Measurements from ENCODE around the gene PCDHB6. TPM values are rescaled to one million over a fixed set of nuclear protein-coding genes. Genes with fewer than 3 reads are reported as not detected.
"Not testable (repeated sequence)": the region's sequence is repeated elsewhere in the genome, so short reads cannot be mapped to it uniquely, and the experiment has no call there.

The PCDHB6 gene
- total RNA-seq, 1 donor: not detected

- Histone ChIP-seq H3K4me3 (ENCODE audit: low read length) (no peak overlapping the region), H3K4me1 (ENCODE audit: insufficient read depth, low read length) (no peaks in the 10 kb centered on the region), H3K9me3 (ENCODE audit: low read depth, low read length) (no peaks in the 10 kb centered on the region), H3K27me3 (ENCODE audit: insufficient read depth, low read length) (peaks cover 12% of the 10 kb centered on the region)
These were observed 551 bp downstream of the PCDHB6 start for GRCh38 chr5:141150224-141150992.

- Histone ChIP-seq H3K4me3 (ENCODE audit: low read length) (no peak overlapping the region), H3K9me3 (ENCODE audit: low read depth, low read length) (no peaks in the 10 kb centered on the region), H3K27me3 (ENCODE audit: insufficient read depth, low read length) (peaks cover 12% of the 10 kb centered on the region), H3K4me1 (ENCODE audit: insufficient read depth, low read length) (no peaks in the 10 kb centered on the region)
These were observed 1.1 kb downstream of the PCDHB6 start for GRCh38 chr5:141150993-141151325.

- H3K9me3 ChIP-seq (ENCODE audit: low read depth, low read length); H3K4me3 ChIP-seq (ENCODE audit: low read length); H3K4me1 ChIP-seq (ENCODE audit: insufficient read depth, low read length): not testable (repeated sequence)
- H3K27me3 ChIP-seq (ENCODE audit: insufficient read depth, low read length): peaks cover 17% of the 10 kb centered on the region
These were observed 1.8 kb downstream of the PCDHB6 start for GRCh38 chr5:141151632-141152031.

GRCh38 chr5:141152096-141152495 is 2.2 kb downstream of the PCDHB6 start:
- not testable (repeated sequence) for H3K9me3 ChIP-seq (ENCODE audit: low read depth, low read length); H3K4me3 ChIP-seq (ENCODE audit: low read length); H3K4me1 ChIP-seq (ENCODE audit: insufficient read depth, low read length)
- peaks cover 20% of the 10 kb centered on the region for H3K27me3 ChIP-seq (ENCODE audit: insufficient read depth, low read length)

- no peaks in the 10 kb centered on the region for H3K9me3 ChIP-seq (ENCODE audit: low read depth, low read length)
- no peak overlapping the region for H3K4me3 ChIP-seq (ENCODE audit: low read length)
- no peaks in the 10 kb centered on the region for H3K4me1 ChIP-seq (ENCODE audit: insufficient read depth, low read length)
- peaks cover 19% of the 10 kb centered on the region for H3K27me3 ChIP-seq (ENCODE audit: insufficient read depth, low read length)
These were observed 5.9 kb downstream of the PCDHB6 start for GRCh38 chr5:141155540-141156374.

GRCh38 chr5:141157356-141157755 is 7.5 kb downstream of the PCDHB6 start:
- not testable (repeated sequence) for H3K4me1 ChIP-seq (ENCODE audit: insufficient read depth, low read length); H3K9me3 ChIP-seq (ENCODE audit: low read depth, low read length); H3K4me3 ChIP-seq (ENCODE audit: low read length)
- peaks cover 18% of the 10 kb centered on the region for H3K27me3 ChIP-seq (ENCODE audit: insufficient read depth, low read length)

GRCh38 chr5:141157901-141158300 is 8.0 kb downstream of the PCDHB6 start:
- not testable (repeated sequence) for H3K9me3 ChIP-seq (ENCODE audit: low read depth, low read length); H3K4me1 ChIP-seq (ENCODE audit: insufficient read depth, low read length); H3K4me3 ChIP-seq (ENCODE audit: low read length)
- H3K27me3 ChIP-seq (ENCODE audit: insufficient read depth, low read length): peaks cover 16% of the 10 kb centered on the region

- Histone ChIP-seq H3K4me3 (ENCODE audit: low read length) (no peak within 1 kb of the TSS), H3K9me3 (ENCODE audit: low read depth, low read length) (no peaks in the 10 kb centered on the region), H3K4me1 (ENCODE audit: insufficient read depth, low read length) (no peaks in the 10 kb centered on the region), H3K27me3 (ENCODE audit: insufficient read depth, low read length) (peaks cover 31% of the 10 kb centered on the region)
These were observed 22.7 kb downstream of the PCDHB6 start, which contains the start of gene PCDHB7 for GRCh38 chr5:141172381-141173204. TSS of gene PCDHB7 (plus strand) at chr5:141172644. CDS start at chr5:141172836, 192 bp downstream.

GRCh38 chr5:141174291-141175104 is 24.6 kb downstream of the PCDHB6 start:
- H3K4me3 ChIP-seq (ENCODE audit: low read length); H3K9me3 ChIP-seq (ENCODE audit: low read depth, low read length); H3K4me1 ChIP-seq (ENCODE audit: insufficient read depth, low read length): not testable (repeated sequence)
- peaks cover 38% of the 10 kb centered on the region for H3K27me3 ChIP-seq (ENCODE audit: insufficient read depth, low read length)

GRCh38 chr5:141175933-141176332 is 26.1 kb downstream of the PCDHB6 start:
- Histone ChIP-seq H3K27me3 (ENCODE audit: insufficient read depth, low read length) (peaks cover 34% of the 10 kb centered on the region), H3K9me3 (ENCODE audit: low read depth, low read length) (no peaks in the 10 kb centered on the region), H3K4me1 (ENCODE audit: insufficient read depth, low read length) (no peaks in the 10 kb centered on the region), H3K4me3 (ENCODE audit: low read length) (no peak overlapping the region)

GRCh38 chr5:141177577-141178191 is 27.8 kb downstream of the PCDHB6 start, which contains the start of gene PCDHB8:
TSS of gene PCDHB8 (plus strand) at chr5:141177790. CDS start at chr5:141178035, 245 bp downstream.
- H3K4me3 ChIP-seq (ENCODE audit: low read length); H3K4me1 ChIP-seq (ENCODE audit: insufficient read depth, low read length); H3K9me3 ChIP-seq (ENCODE audit: low read depth, low read length): not testable (repeated sequence)
- peaks cover 47% of the 10 kb centered on the region for H3K27me3 ChIP-seq (ENCODE audit: insufficient read depth, low read length)

GRCh38 chr5:141179371-141179770 is 29.5 kb downstream of the PCDHB6 start:
- H3K4me1 ChIP-seq (ENCODE audit: insufficient read depth, low read length); H3K4me3 ChIP-seq (ENCODE audit: low read length); H3K9me3 ChIP-seq (ENCODE audit: low read depth, low read length): not testable (repeated sequence)
- H3K27me3 ChIP-seq (ENCODE audit: insufficient read depth, low read length): peaks cover 50% of the 10 kb centered on the region

GRCh38 chr5:141179876-141180275 is 30.0 kb downstream of the PCDHB6 start:
- not testable (repeated sequence) for H3K4me3 ChIP-seq (ENCODE audit: low read length); H3K9me3 ChIP-seq (ENCODE audit: low read depth, low read length); H3K4me1 ChIP-seq (ENCODE audit: insufficient read depth, low read length)
- H3K27me3 ChIP-seq (ENCODE audit: insufficient read depth, low read length): peaks cover 50% of the 10 kb centered on the region

- no peak overlapping the region for H3K4me3 ChIP-seq (ENCODE audit: low read length)
- H3K9me3 ChIP-seq (ENCODE audit: low read depth, low read length): no peaks in the 10 kb centered on the region
- H3K4me1 ChIP-seq (ENCODE audit: insufficient read depth, low read length): no peaks in the 10 kb centered on the region
- peaks cover 48% of the 10 kb centered on the region for H3K27me3 ChIP-seq (ENCODE audit: insufficient read depth, low read length)
These were observed 30.5 kb downstream of the PCDHB6 start for GRCh38 chr5:141180313-141180712.

Measured in mononuclear cell (primary cell).